Coronary artery (tissue), 2 donors: ENCODE measurements around the gene LIPG.

Source experiments
- DNase-seq: peaks from one replicate; pipeline ENCODE4 v3.0.0-alpha.2; 2017; ENCODE audit warnings: low spot score
- H3K27ac ChIP-seq, 2 donors: fragments of 200-600 bp; sonication (generic); one replicate each; pipeline ENCODE4 v1.5.1; 2016 to 2019
- H3K4me3 ChIP-seq: fragments of 200-600 bp; sonication (generic); 2 replicates; pipeline ENCODE4 v1.5.1; 2016; ENCODE audit warnings: mild to moderate bottlenecking, moderate library complexity
- CTCF ChIP-seq: fragments of 200-600 bp; sonication (generic); IDR thresholded peaks from one replicate; pipeline ENCODE4 v1.5.1; 2019; ENCODE audit warnings: antibody characterized with exemption

LIPG gene

GRCh38 chr18:49597157-49597931 is 35.5 kb downstream of the LIPG start:
- DNase-seq: no peak
- no peak for TF ChIP-seq CTCF
- H3K27ac ChIP-seq: no peak overlapping the region
- no peak overlapping the region for H3K4me3 ChIP-seq

DNA sequence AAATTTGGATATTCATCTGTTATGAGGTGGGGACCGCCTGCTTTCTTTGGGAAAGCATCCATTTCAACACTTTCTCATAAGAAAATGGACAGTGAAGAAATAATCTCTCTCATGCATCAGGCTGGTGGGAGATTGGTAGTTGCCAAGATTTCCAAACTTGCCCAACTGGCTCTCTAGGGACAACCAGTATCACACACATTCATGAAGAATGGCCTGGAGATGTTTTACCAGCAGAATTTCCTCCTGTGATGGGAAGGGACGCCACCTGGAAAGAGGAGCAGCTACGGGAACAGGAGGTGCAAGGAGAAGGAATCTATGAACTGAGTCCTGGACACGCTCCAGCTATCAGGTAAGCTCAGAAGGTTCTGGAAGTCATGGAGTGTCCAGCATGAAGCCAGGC is 39.4 kb downstream of the LIPG start:
- H3K4me3 ChIP-seq: no peak overlapping the region
- H3K27ac ChIP-seq: no peak overlapping the region
- no peak for DNase-seq
- TF ChIP-seq CTCF: no peak

- Histone ChIP-seq H3K27ac (no peak overlapping the region), H3K4me3 (no peak overlapping the region)
- no peak for DNase-seq
- no peak for TF ChIP-seq CTCF
Measured at GRCh38 chr18:49608366-49609255, 46.8 kb downstream of the LIPG start.

GRCh38 chr18:49609256-49610021 is 47.6 kb downstream of the LIPG start:
- TF ChIP-seq CTCF: no peak
- DNase-seq: no peak
- H3K4me3 ChIP-seq: no peak overlapping the region
- no peak overlapping the region for H3K27ac ChIP-seq

DNA sequence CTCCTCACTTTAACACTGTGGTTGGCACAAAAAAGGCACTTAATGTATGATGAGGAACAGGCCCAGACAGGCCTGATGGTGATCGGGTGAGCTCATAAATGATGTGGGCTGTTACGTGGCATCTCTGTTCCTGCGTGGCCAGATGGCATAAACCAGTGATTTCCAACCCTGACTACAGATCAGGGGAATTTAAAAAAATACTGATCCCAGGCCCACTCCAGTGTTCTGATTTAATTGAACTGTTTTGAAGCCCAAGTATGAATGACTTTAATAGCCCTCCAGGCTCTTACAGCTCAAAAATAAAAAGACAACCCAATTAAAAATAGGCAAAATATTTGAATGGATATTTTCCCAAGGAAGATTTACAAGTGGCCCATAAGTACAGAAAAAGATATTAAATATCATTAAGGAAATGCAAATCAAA is 48.2 kb downstream of the LIPG start:
- Histone ChIP-seq H3K4me3 (no peak overlapping the region), H3K27ac (no peak overlapping the region)
- TF ChIP-seq CTCF: no peak
- no peak for DNase-seq

- no peak for TF ChIP-seq CTCF
- Histone ChIP-seq H3K27ac (no peak overlapping the region), H3K4me3 (no peak overlapping the region)
- no peak for DNase-seq
Measured at GRCh38 chr18:49611316-49611715, 49.5 kb downstream of the LIPG start.
